Suprapubic skin (tissue), 3 donors: ENCODE data around the gene NBEAL1.

Source experiments
- CTCF ChIP-seq, 2 donors: fragments of 200-600 bp in 1 of 2; fragments of 450-650 bp in 1 of 2; sonication (generic) in 1 of 2; IDR thresholded peaks; one replicate each; pipeline ENCODE4 v1.5.1; 2016 to 2019; ENCODE audit warnings: antibody characterized with exemption in 2 of 2, mild to moderate bottlenecking in 1 of 2, moderate library complexity in 1 of 2
- POLR2AphosphoS5 ChIP-seq, 3 donors: sonication (generic); formaldehyde crosslinking; IDR thresholded peaks; one replicate each; pipeline ENCODE4 v1.6.1; 2017; ENCODE audit warnings: antibody characterized with exemption in 3 of 3

- TF ChIP-seq CTCF (IDR thresholded peaks at IDR 0.05) (no peak), POLR2AphosphoS5 (IDR thresholded peaks at IDR 0.05) (no peak)
Observed at GRCh38 chr2:202965810-202966460, 48.7 kb upstream of the NBEAL1 start.
